Panc1 (cell line): ENCODE measurements around the gene CCDC9B.

ENCODE experiments used
- CTCF ChIP-seq: fragments of 450-650 bp; IDR thresholded peaks from 2 replicates; pipeline ENCODE4 v1.5.1; 2017; ENCODE audit warnings: mild to moderate bottlenecking
- POLR2AphosphoS5 ChIP-seq: IDR thresholded peaks from 2 replicates; pipeline ENCODE4 v1.6.1; 2012; ENCODE audit warnings: mild to moderate bottlenecking, low read depth, low read length, moderate library complexity
- REST ChIP-seq, 2 experiments: IDR thresholded peaks; 2 replicates each; pipeline ENCODE4 v1.6.1; 2011 to 2012; ENCODE audit warnings: low read depth in 2 of 2, control low read depth in 1 of 2, low read length in 1 of 2, mild to moderate bottlenecking in 1 of 2, moderate library complexity in 1 of 2; ENCODE audit not compliant: insufficient read depth in 1 of 2
- SIN3A ChIP-seq: IDR thresholded peaks from 2 replicates; pipeline ENCODE4 v1.6.1; 2012; ENCODE audit warnings: low read depth, mild to moderate bottlenecking, low read length, moderate library complexity, borderline replicate concordance; ENCODE audit not compliant: insufficient read depth

- TF ChIP-seq CTCF (no peak), REST (IDR thresholded peaks at IDR 0.05; ENCODE audit: insufficient read depth in 1 of 2, low read depth in 2 of 2, low read length in 1 of 2) (no peak), SIN3A (no peak), POLR2AphosphoS5 (no peak)
Measured at GRCh38 chr15:40295877-40296560, 44.7 kb downstream of the CCDC9B start.
